SU-DHL-6 (cell line): Measurements from ENCODE around the gene PPP1R11.

Experiments
- H2AFZ ChIP-seq: fragments of 200-600 bp; sonication (generic); 2 replicates; pipeline ENCODE4 v1.6.1; 2014; ENCODE audit warnings: low read depth, mild to moderate bottlenecking, moderate library complexity, mixed read lengths, antibody characterized with exemption, low read length; ENCODE audit not compliant: severe bottlenecking
- H3F3A ChIP-seq: fragments of 200-600 bp; shearing (Covaris generic); 2 replicates; pipeline ENCODE4 v1.6.0; 2016; ENCODE audit warnings: antibody characterized with exemption, mild to moderate bottlenecking; ENCODE audit not compliant: insufficient read depth
- H3K27ac ChIP-seq: fragments of 200-600 bp; sonication (generic); 2 replicates; pipeline ENCODE4 v1.5.1; 2016; ENCODE audit warnings: low read depth, mild to moderate bottlenecking, low read length, moderate library complexity, mixed read lengths
- H3K27me3 ChIP-seq: fragments of 200-600 bp; sonication (generic), shearing (Covaris generic); 2 replicates; pipeline ENCODE4 v1.6.0; 2014; ENCODE audit warnings: mild to moderate bottlenecking, low read length
- H3K36me3 ChIP-seq: fragments of 200-600 bp; sonication (generic); 2 replicates; pipeline ENCODE4 v1.6.1; 2014; ENCODE audit warnings: mild to moderate bottlenecking, low read length, mixed read lengths
- H3K4me2 ChIP-seq: fragments of 300-600, 200-600 bp; shearing (Covaris generic), sonication (generic); 2 replicates; pipeline ENCODE4 v1.6.0; 2014; ENCODE audit warnings: low read length, low read depth, mild to moderate bottlenecking; ENCODE audit not compliant: poor library complexity, severe bottlenecking
- H3K4me3 ChIP-seq: fragments of 200-600 bp; sonication (generic); 2 replicates; pipeline ENCODE4 v1.5.1; 2014; ENCODE audit warnings: antibody characterized with exemption, low read length, mild to moderate bottlenecking, mixed read lengths; ENCODE audit not compliant: insufficient read depth, poor library complexity, severe bottlenecking
- H3K79me2 ChIP-seq: fragments of 200-600 bp; sonication (generic); 2 replicates; pipeline ENCODE4 v1.6.1; 2014; ENCODE audit warnings: mild to moderate bottlenecking, low read length, moderate library complexity; ENCODE audit not compliant: insufficient read depth
- H3K9ac ChIP-seq: fragments of 200-600 bp; sonication (generic); 2 replicates; pipeline ENCODE4 v1.7.0; 2014; ENCODE audit warnings: mild to moderate bottlenecking, low read length
- H3K9me2 ChIP-seq: fragments of 200-600 bp; sonication (generic); replicated peaks from 2 replicates; pipeline ENCODE4 v1.6.1; 2014; ENCODE audit warnings: low read length; ENCODE audit not compliant: insufficient read depth
- H3K9me3 ChIP-seq: fragments of 200-600 bp; sonication (generic); 2 replicates; pipeline ENCODE4 v1.6.1; 2014; ENCODE audit warnings: low read length, mixed read lengths; ENCODE audit not compliant: insufficient read depth
- H4K20me1 ChIP-seq: fragments of 200-600 bp; sonication (generic); 2 replicates; pipeline ENCODE4 v1.6.1; 2014; ENCODE audit warnings: low read depth, mild to moderate bottlenecking, antibody characterized with exemption, low read length, moderate library complexity, mixed read lengths
- EZH2phosphoT487 ChIP-seq: fragments of 200-600 bp; sonication (generic), shearing (Covaris generic); conservative IDR thresholded peaks from 2 replicates; pipeline ENCODE4 v1.6.1; 2018; ENCODE audit warnings: mild to moderate bottlenecking, antibody characterized with exemption, low read length, moderate library complexity, mixed read lengths
- TF ChIP-seq, protein P1 (sequence below): fragments of 200-600 bp; sonication (generic); IDR thresholded peaks from one replicate; pipeline ENCODE4 v1.5.1; 2017; ENCODE audit warnings: antibody characterized with exemption, mild to moderate bottlenecking, low read length, moderate library complexity; ENCODE audit not compliant: insufficient read depth, poor library complexity, severe bottlenecking

PPP1R11 gene

DNA sequence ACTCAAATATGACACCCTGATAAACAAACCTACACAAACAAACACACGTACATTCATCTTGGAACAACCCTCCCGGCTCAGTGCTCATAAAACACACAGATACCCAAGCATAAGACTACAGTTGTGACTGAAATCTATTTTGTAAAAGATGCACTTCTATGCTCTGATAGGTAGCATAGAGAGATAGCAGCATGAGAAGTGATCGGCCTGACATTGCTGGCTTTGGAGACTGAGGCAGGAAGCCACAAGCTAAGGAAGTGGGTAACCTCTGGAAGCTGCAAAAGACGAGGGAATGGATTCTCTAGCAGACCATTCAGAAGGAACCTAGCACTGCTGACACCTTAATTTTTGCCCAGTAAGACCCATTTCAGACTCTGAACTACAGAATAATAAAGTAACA is 10.2 kb downstream of the PPP1R11 start:
- H3K9me3 ChIP-seq = no peaks in the 10 kb centered on the region
- H3K9ac ChIP-seq = no peak overlapping the region
- H2AFZ ChIP-seq = no peak overlapping the region
- no peaks in the 10 kb centered on the region for H3K36me3 ChIP-seq
- no peaks in the 10 kb centered on the region for H3K79me2 ChIP-seq
- H3K4me3 ChIP-seq = no peak overlapping the region
- H4K20me1 ChIP-seq = no peaks in the 10 kb centered on the region
- H3F3A ChIP-seq = no peaks in the 10 kb centered on the region
- H3K27ac ChIP-seq = no peak overlapping the region
- no peak overlapping the region for H3K4me2 ChIP-seq
- H3K9me2 ChIP-seq = no peaks in the 10 kb centered on the region
- H3K27me3 ChIP-seq = 0 out of 2 replicates have a peak, but pooled peaks cover 3% of the 10 kb centered on the region
- TF ChIP-seq, protein P1, sequence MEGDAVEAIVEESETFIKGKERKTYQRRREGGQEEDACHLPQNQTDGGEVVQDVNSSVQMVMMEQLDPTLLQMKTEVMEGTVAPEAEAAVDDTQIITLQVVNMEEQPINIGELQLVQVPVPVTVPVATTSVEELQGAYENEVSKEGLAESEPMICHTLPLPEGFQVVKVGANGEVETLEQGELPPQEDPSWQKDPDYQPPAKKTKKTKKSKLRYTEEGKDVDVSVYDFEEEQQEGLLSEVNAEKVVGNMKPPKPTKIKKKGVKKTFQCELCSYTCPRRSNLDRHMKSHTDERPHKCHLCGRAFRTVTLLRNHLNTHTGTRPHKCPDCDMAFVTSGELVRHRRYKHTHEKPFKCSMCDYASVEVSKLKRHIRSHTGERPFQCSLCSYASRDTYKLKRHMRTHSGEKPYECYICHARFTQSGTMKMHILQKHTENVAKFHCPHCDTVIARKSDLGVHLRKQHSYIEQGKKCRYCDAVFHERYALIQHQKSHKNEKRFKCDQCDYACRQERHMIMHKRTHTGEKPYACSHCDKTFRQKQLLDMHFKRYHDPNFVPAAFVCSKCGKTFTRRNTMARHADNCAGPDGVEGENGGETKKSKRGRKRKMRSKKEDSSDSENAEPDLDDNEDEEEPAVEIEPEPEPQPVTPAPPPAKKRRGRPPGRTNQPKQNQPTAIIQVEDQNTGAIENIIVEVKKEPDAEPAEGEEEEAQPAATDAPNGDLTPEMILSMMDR = no peak
- no peak for TF ChIP-seq EZH2phosphoT487

DNA sequence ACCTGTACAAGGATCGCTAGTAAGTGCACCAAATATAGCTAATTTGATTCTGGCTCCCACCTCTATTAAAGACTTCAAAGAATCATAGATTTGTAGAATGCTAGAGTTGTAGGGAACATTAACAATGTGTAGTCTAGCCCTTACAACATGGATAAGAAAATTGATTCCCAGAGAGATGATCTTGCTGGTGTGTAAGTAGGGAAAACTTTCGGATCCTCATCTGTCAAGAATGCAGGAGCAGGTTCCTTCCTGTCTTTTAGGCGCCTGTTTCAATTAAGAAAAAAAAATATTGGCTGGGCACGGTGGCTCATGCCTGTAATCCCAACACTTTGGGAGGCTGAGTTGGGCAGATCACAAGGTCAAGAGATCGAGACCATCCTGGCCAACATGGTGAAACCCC is 20.9 kb downstream of the PPP1R11 start:
- Histone ChIP-seq H3K4me3 (no peak overlapping the region), H3K9me2 (no peaks in the 10 kb centered on the region), H3K4me2 (no peak overlapping the region), H3K9me3 (no peaks in the 10 kb centered on the region), H3K36me3 (no peaks in the 10 kb centered on the region), H3F3A (no peaks in the 10 kb centered on the region), H3K27ac (no peak overlapping the region), H2AFZ (no peak overlapping the region), H3K27me3 (no peaks in the 10 kb centered on the region), H3K9ac (no peak overlapping the region), H4K20me1 (no peaks in the 10 kb centered on the region), H3K79me2 (no peaks in the 10 kb centered on the region)
- TF ChIP-seq EZH2phosphoT487 = no peak
- TF ChIP-seq, protein P1 = no peak

DNA sequence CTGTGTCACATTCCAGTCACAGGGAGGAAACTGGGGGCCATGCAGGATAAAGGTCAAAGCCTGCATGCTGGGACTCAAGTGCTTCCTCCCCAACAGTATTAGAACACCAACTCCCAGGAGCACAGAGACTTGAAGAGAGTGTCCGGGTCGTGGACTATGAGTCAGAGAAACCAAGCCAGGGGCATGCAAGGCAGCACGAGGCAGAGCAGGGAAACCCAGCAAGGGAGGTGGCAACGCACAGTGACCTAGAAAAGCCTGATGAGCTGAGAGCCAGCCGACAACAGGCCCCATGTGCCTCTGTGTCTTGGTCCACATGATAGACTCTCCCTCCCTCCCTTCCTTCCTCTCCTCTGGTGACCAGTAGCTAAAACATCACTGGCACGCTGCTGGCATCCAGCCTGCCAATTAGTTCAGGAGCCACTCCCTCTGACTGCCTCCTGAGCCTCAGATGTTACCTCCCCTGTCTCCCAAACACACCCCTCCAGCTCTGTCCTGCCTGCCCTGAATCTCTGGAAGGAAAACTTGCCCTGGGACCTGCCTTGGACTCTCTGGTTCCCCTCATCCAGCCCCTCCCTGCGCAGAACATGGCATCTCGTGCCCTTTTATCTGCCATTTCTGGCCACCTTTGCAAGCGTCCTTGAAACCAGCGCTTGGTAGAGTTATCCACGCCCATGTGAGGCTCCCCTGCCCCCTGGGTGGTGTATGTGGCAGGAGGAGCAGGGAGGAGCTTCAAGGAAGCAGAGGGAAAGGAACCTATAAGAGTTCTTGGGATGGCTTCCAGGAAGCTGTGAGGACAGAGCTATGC is 24.8 kb downstream of the PPP1R11 start:
- H3K79me2 ChIP-seq = no peaks in the 10 kb centered on the region
- no peaks in the 10 kb centered on the region for H3K36me3 ChIP-seq
- H3F3A ChIP-seq = no peaks in the 10 kb centered on the region
- no peak overlapping the region for H3K9ac ChIP-seq
- H3K4me2 ChIP-seq = no peak overlapping the region
- H4K20me1 ChIP-seq = no peaks in the 10 kb centered on the region
- no peaks in the 10 kb centered on the region for H3K27me3 ChIP-seq
- no peak for TF ChIP-seq EZH2phosphoT487
- TF ChIP-seq, protein P1 = no peak
- no peak overlapping the region for H2AFZ ChIP-seq
- no peaks in the 10 kb centered on the region for H3K9me2 ChIP-seq
- no peak overlapping the region for H3K27ac ChIP-seq
- no peak overlapping the region for H3K4me3 ChIP-seq
- no peaks in the 10 kb centered on the region for H3K9me3 ChIP-seq
